ENCODE measurements around the gene CLTA.
A peak's percentile ranks its signal among the peaks of the same experiment; 100 is the strongest.

Gene CLTA

DNA sequence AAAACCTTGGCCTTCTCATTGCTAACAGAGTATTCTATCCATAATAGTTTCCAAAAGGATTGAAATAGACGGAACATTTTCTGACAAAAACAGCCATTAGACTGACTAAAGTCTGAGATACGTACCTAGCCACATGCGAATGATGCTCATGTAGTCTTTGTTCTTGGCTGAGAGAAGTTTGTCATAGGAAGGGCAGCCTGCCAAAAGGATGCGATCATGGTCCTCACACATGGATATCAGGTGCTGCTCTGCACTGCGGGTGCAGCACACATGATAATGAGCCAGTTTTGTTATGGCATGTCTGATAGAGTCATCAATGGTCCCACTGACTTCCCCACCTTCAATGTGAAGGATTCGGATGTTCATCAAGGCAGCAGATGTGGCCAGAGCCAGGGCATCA lies 55.2 kb downstream of the CLTA start:
- DNase-seq (ENCODE audit: low read depth), result no peak

DNA sequence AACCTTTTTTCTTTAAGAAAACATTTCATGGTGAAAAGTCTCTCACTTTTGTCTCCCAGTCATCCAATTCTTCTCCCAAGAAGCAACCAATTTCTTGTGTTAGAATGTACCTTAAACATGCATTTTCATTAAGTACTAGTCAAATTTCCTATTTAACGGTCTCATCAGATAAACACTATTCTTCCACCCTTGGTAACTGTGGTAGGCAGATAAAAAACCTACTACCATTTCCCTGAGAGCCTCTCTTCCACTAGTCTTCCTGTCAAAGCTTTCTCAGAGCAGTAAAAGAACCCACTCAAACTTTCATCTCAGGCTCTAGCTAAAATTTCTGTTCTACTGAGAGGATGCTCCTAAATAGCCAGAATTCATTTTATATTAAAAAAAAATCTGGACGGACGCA lies 56.6 kb downstream of the CLTA start:
- no peak for DNase-seq (ENCODE audit: low read depth)

DNA sequence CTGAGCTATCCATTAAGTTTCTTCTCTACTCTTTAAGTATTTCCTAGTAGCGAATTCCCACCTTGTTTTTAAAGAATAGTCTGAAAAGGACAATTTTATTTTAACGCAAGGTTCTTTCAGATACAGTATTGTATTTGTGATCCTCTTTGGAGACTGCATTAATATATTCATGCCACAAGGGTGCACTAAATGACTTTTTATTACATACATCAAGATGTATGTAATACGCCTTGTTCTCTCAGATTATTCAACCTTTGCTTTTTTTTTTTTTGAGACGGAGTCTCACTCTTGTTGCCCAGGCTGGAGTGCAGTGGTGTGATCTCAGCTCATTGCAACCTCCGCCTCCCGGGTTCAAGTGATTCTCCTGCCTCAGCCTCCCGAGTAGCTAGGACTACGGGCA lies 57.3 kb downstream of the CLTA start:
- DNase-seq (ENCODE audit: low read depth), result peak; percentile 23

DNA sequence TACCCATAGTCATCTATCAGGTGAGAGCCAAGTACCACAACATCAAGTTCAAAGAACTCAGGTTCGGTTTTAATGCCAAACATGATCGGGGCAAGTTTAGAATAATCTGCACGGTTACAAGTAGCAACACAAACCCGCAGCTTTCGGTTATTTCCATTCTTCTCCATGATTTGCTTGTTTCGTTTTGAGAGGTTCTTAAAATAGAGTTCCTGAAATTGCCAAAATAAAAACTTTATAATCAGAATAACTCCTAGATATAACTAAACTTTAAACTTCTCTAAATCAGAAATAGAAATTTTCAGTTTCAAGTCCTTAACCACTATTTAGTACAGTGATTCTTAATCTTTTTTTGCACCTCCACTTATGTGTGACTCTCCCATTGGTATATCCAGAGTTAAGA lies 58.5 kb downstream of the CLTA start:
- no peak for DNase-seq (ENCODE audit: low read depth)

DNA sequence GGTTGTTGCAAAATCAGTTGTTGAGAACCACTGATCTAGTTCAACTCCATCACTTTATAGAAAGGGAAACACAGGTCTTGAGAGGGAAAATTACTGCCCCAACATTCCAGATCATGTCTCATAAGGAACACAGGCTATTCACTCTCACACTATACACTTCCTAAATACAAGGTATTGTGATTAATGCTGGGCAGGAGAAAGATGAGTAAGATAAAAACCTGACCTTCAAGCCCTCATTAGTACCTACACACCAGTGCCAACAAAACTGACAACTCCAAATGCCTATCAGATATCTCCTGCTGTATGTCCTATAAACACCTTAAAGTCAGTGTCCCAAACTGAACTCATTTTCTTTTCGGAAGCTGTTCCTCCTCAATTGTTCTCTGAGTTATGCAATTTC lies 59.4 kb downstream of the CLTA start:
- no peak for DNase-seq (ENCODE audit: low read depth)

DNA sequence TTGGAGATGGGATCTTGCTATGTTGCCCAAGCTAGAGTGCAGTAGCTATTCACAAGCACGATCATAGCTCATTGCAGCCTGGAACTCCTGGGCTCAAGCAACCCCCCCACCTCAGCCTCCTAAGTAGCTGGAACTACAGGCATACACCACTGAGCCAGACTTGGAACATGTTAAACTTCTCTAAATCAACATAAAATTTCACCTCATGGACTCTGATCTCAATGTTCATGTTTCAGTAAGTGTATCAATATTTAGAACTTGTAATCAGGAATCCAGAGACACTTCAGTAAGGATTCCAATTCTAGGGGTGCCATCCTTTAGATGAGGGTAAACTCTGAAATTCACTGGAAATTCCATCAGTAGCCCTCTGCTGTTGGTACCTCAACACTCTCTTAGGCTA lies 60.7 kb downstream of the CLTA start:
- no peak for DNase-seq (ENCODE audit: low read depth)

DNA sequence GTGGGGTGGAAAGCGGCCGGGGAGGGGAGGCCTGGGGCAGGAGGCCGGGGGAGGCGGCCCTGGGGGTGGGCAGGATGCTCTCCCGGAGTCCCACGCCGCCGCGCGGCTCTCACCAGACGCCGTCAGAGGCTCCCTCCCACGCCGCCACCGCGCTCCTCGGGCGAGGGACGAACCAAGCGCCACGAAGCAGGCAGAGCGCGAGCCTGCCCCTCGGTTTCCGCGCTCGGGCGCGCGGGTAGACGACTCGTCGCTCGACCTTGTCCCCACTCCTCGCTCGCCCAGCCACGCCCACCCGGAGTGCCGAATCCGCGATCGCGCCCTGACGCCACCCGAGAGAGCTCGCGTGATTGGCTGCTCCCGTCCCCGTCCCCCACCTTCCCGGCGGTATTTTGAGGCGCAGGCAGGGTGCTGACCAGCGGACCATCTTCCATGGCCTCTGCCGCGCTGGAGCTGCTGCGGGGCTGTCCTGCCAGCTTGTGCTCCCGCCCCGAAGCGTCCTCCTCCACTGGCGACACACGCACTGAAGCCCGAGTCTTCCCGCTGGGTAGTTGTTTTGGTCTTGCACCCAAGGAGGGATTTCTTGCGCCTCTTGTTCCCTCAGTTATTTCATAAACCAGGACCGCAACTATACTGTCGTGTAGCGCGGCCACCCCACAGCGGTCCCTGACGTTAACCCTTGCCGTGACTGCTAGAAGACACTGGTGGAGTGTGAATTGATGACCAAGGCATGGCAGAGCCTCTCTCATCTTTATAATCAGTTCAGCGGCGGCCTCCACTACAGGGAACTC lies 67.7 kb downstream of the CLTA start, which contains the start of gene GNE:
GNE (minus strand) TSS at position 241 of the 788 bp plus-strand sequence. CDS start 9,093 bp downstream, outside the sequence.
- peak; percentile 96 for DNase-seq (ENCODE audit: low read depth)

DNA sequence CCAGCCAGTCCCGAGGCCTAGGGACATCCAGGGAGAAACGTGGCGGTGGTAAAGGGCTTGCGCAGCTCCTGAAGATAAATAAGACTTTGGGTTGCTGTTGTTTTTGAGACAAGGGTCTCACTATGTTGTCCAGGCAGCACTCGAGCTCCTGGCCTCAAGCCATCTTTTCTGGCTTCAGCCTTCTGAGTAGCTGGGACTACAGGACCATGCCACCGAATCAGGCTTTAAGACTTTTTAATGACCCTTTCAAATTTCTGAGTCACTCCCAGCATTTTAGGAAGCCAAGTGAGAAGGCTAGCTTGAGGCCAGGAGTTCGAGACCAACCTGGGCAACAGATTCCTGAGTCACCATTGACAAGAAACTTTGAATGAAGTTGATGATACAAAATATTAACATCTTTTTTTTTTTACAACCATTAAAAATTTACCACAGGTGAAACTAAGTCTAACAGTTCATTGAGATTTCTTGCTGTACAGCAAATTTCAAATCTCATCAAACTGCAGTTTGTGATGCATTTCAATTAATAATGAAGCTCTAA lies 68.3 kb downstream of the CLTA start:
- no peak for DNase-seq (ENCODE audit: low read depth)

Measured in HS-27A (cell line).